ENCODE results near the gene FARP1.

FARP1 gene

GRCh38 chr13:98351636-98352035, 208.7 kb downstream of the FARP1 start:
- TF ChIP-seq GATA2 (IDR thresholded peaks at IDR 0.05; ENCODE audit: low read depth, low read length) (no peak), GATA3 (IDR thresholded peaks at IDR 0.05; ENCODE audit: low read depth, low read length) (no peak)

GRCh38 chr13:98352226-98352625, 209.3 kb downstream of the FARP1 start:
- TF ChIP-seq GATA2 (IDR thresholded peaks at IDR 0.05; ENCODE audit: low read depth, low read length) (no peak), GATA3 (IDR thresholded peaks at IDR 0.05; ENCODE audit: low read depth, low read length) (no peak)

GRCh38 chr13:98353750-98354149, 210.9 kb downstream of the FARP1 start:
- TF ChIP-seq GATA2 (IDR thresholded peaks at IDR 0.05; ENCODE audit: low read depth, low read length) (no peak), GATA3 (IDR thresholded peaks at IDR 0.05; ENCODE audit: low read depth, low read length) (no peak)

GRCh38 chr13:98358937-98359336, 216.0 kb downstream of the FARP1 start:
- no peak for TF ChIP-seq GATA3 (IDR thresholded peaks at IDR 0.05; ENCODE audit: low read depth, low read length)
- no peak for TF ChIP-seq GATA2 (IDR thresholded peaks at IDR 0.05; ENCODE audit: low read depth, low read length)

GRCh38 chr13:98360545-98360944, 217.7 kb downstream of the FARP1 start:
- TF ChIP-seq GATA3 (IDR thresholded peaks at IDR 0.05; ENCODE audit: low read depth, low read length) (no peak), GATA2 (IDR thresholded peaks at IDR 0.05; ENCODE audit: low read depth, low read length) (peak; percentile 75)

GRCh38 chr13:98363326-98363725, 220.4 kb downstream of the FARP1 start:
- TF ChIP-seq GATA3 (IDR thresholded peaks at IDR 0.05; ENCODE audit: low read depth, low read length) (no peak), GATA2 (IDR thresholded peaks at IDR 0.05; ENCODE audit: low read depth, low read length) (no peak)

GRCh38 chr13:98364179-98364578, 221.3 kb downstream of the FARP1 start:
- TF ChIP-seq GATA3 (IDR thresholded peaks at IDR 0.05; ENCODE audit: low read depth, low read length) (no peak), GATA2 (IDR thresholded peaks at IDR 0.05; ENCODE audit: low read depth, low read length) (no peak)

GRCh38 chr13:98364647-98365046, 221.8 kb downstream of the FARP1 start:
- TF ChIP-seq GATA3 (IDR thresholded peaks at IDR 0.05; ENCODE audit: low read depth, low read length) (no peak), GATA2 (IDR thresholded peaks at IDR 0.05; ENCODE audit: low read depth, low read length) (no peak)

- TF ChIP-seq GATA2 (IDR thresholded peaks at IDR 0.05; ENCODE audit: low read depth, low read length) (no peak), GATA3 (IDR thresholded peaks at IDR 0.05; ENCODE audit: low read depth, low read length) (no peak)
Observed at GRCh38 chr13:98365302-98365701, 222.4 kb downstream of the FARP1 start.

GRCh38 chr13:98366010-98366409, 223.1 kb downstream of the FARP1 start:
- TF ChIP-seq GATA2 (IDR thresholded peaks at IDR 0.05; ENCODE audit: low read depth, low read length) (no peak), GATA3 (IDR thresholded peaks at IDR 0.05; ENCODE audit: low read depth, low read length) (no peak)

- TF ChIP-seq GATA3 (IDR thresholded peaks at IDR 0.05; ENCODE audit: low read depth, low read length) (no peak), GATA2 (IDR thresholded peaks at IDR 0.05; ENCODE audit: low read depth, low read length) (no peak)
Observed at GRCh38 chr13:98366443-98366842, 223.5 kb downstream of the FARP1 start.

- TF ChIP-seq GATA3 (IDR thresholded peaks at IDR 0.05; ENCODE audit: low read depth, low read length) (no peak), GATA2 (IDR thresholded peaks at IDR 0.05; ENCODE audit: low read depth, low read length) (no peak)
Observed at GRCh38 chr13:98366959-98367358, 224.1 kb downstream of the FARP1 start.

- no peak for TF ChIP-seq GATA2 (IDR thresholded peaks at IDR 0.05; ENCODE audit: low read depth, low read length)
- TF ChIP-seq GATA3 (IDR thresholded peaks at IDR 0.05; ENCODE audit: low read depth, low read length), result no peak
Observed at GRCh38 chr13:98368019-98368418, 225.1 kb downstream of the FARP1 start.

GRCh38 chr13:98370261-98370660, 227.4 kb downstream of the FARP1 start:
- TF ChIP-seq GATA2 (IDR thresholded peaks at IDR 0.05; ENCODE audit: low read depth, low read length) (no peak), GATA3 (IDR thresholded peaks at IDR 0.05; ENCODE audit: low read depth, low read length) (no peak)

- TF ChIP-seq GATA2 (IDR thresholded peaks at IDR 0.05; ENCODE audit: low read depth, low read length) (no peak), GATA3 (IDR thresholded peaks at IDR 0.05; ENCODE audit: low read depth, low read length) (no peak)
Observed at GRCh38 chr13:98370806-98371515, 228.1 kb downstream of the FARP1 start.

Measured in SH-SY5Y (cell line).